ENCODE results near the gene RHOC.

Gene RHOC

GRCh38 chr1:112712701-112713128 is 5.8 kb upstream of the RHOC start:
- TF ChIP-seq CTCF (IDR thresholded peaks at IDR 0.05; ENCODE audit: low read depth, low read length) = no peak
- in situ Hi-C loops (cut with HindIII; ENCODE audit: low sequenced_read_pairs) = no loop called here
- H3K4me3 ChIP-seq (ENCODE audit: low read depth, low read length) = no peak overlapping the region
- no peak for DNase-seq (ENCODE audit: low read depth, low spot score)

GRCh38 chr1:112712191-112712590 is 5.3 kb upstream of the RHOC start:
- in situ Hi-C loops (cut with HindIII; ENCODE audit: low sequenced_read_pairs) = no loop called here
- H3K4me3 ChIP-seq (ENCODE audit: low read depth, low read length) = no peak overlapping the region
- no peak for DNase-seq (ENCODE audit: low read depth, low spot score)
- no peak for TF ChIP-seq CTCF (IDR thresholded peaks at IDR 0.05; ENCODE audit: low read depth, low read length)

GRCh38 chr1:112711670-112712069 is 4.7 kb upstream of the RHOC start:
- no peak for DNase-seq (ENCODE audit: low read depth, low spot score)
- no peak overlapping the region for H3K4me3 ChIP-seq (ENCODE audit: low read depth, low read length)
- in situ Hi-C loops (cut with HindIII; ENCODE audit: low sequenced_read_pairs) = no loop called here
- no peak for TF ChIP-seq CTCF (IDR thresholded peaks at IDR 0.05; ENCODE audit: low read depth, low read length)

GRCh38 chr1:112711041-112711440 is 4.1 kb upstream of the RHOC start:
- TF ChIP-seq CTCF (IDR thresholded peaks at IDR 0.05; ENCODE audit: low read depth, low read length) = no peak
- in situ Hi-C loops (cut with HindIII; ENCODE audit: low sequenced_read_pairs) = no loop called here
- no peak overlapping the region for H3K4me3 ChIP-seq (ENCODE audit: low read depth, low read length)
- no peak for DNase-seq (ENCODE audit: low read depth, low spot score)

- in situ Hi-C loops (cut with HindIII; ENCODE audit: low sequenced_read_pairs) = no loop called here
- TF ChIP-seq CTCF (IDR thresholded peaks at IDR 0.05; ENCODE audit: low read depth, low read length) = no peak
- H3K4me3 ChIP-seq (ENCODE audit: low read depth, low read length) = no peak overlapping the region
- no peak for DNase-seq (ENCODE audit: low read depth, low spot score)
Measured at GRCh38 chr1:112710586-112710985, 3.7 kb upstream of the RHOC start.

GRCh38 chr1:112710159-112710558 is 3.2 kb upstream of the RHOC start:
- no peak overlapping the region for H3K4me3 ChIP-seq (ENCODE audit: low read depth, low read length)
- no peak for TF ChIP-seq CTCF (IDR thresholded peaks at IDR 0.05; ENCODE audit: low read depth, low read length)
- in situ Hi-C loops (cut with HindIII; ENCODE audit: low sequenced_read_pairs) = no loop called here
- no peak for DNase-seq (ENCODE audit: low read depth, low spot score)

GRCh38 chr1:112708489-112708888 is 1.6 kb upstream of the RHOC start:
- TF ChIP-seq CTCF (IDR thresholded peaks at IDR 0.05; ENCODE audit: low read depth, low read length) = no peak
- H3K4me3 ChIP-seq (ENCODE audit: low read depth, low read length) = no peak overlapping the region
- DNase-seq (ENCODE audit: low read depth, low spot score) = no peak
- in situ Hi-C loops (cut with HindIII; ENCODE audit: low sequenced_read_pairs) = no loop called here

All from astrocyte of the spinal cord (primary cell).